ENCODE data around the gene NKX2-2. TPM values are rescaled to one million over a fixed set of nuclear protein-coding genes. Genes with fewer than 3 reads are reported as not detected.

NKX2-2 gene
- total and polyA plus RNA-seq, 2 of the 8 experiments (the other 6 are each of a cell fraction or from before 2014, with no cell fraction given), result not detected

- TF ChIP-seq ATF2 (IDR thresholded peaks at IDR 0.05; ENCODE audit: low read length) (no peak), KDM1A (IDR thresholded peaks at IDR 0.05; ENCODE audit: borderline replicate concordance, low read length) (no peak)
These were observed 12.9 kb upstream of the NKX2-2 start (continued) for GRCh38 chr20:21526776-21527175.
